ENCODE measurements around the gene TBC1D22A. TPM values are rescaled to one million over a fixed set of nuclear protein-coding genes. Genes with fewer than 3 reads are reported as not detected.

Gene TBC1D22A
- total and polyA plus RNA-seq, 9 donors = 12.5 to 25.6 (median 18.5) TPM

GRCh38 chr22:47171441-47172221, 409.2 kb downstream of the TBC1D22A start:
- no peak overlapping the region for H3K27ac ChIP-seq
- no peaks in the 10 kb centered on the region for H3K27me3 ChIP-seq
- H3K36me3 ChIP-seq = no peaks in the 10 kb centered on the region
- H3K9me3 ChIP-seq = no peaks in the 10 kb centered on the region
- intact Hi-C loops (cut with DNase I) = no loop called here
- 90 to 92% (median 91%) methylated on average over 19 to 20 of the region's 20 CpGs for WGBS, 3 donors
- peaks cover 11% of the 10 kb centered on the region for H3K4me1 ChIP-seq (ENCODE audit: insufficient read depth)
- H3K4me3 ChIP-seq = no peak overlapping the region
- DNase-seq = peak in 4 of 5 donors; percentile 11 to 36 (median 17)
- TF ChIP-seq POLR2A (IDR thresholded peaks at IDR 0.05) (no peak), CTCF (IDR thresholded peaks at IDR 0.05) (no peak), EP300 (IDR thresholded peaks at IDR 0.05) (no peak)

GRCh38 chr22:47172771-47173534, 410.5 kb downstream of the TBC1D22A start:
- DNase-seq = peak in 4 of 5 donors; percentile 3 to 22 (median 14)
- Histone ChIP-seq H3K4me1 (ENCODE audit: insufficient read depth) (peaks cover 11% of the 10 kb centered on the region), H3K9me3 (no peaks in the 10 kb centered on the region), H3K27me3 (no peaks in the 10 kb centered on the region), H3K4me3 (no peak overlapping the region), H3K27ac (no peak overlapping the region), H3K36me3 (no peaks in the 10 kb centered on the region)
- intact Hi-C loops (cut with DNase I) = no loop called here
- TF ChIP-seq POLR2A (IDR thresholded peaks at IDR 0.05) = no peak
- TF ChIP-seq CTCF (IDR thresholded peaks at IDR 0.05) = no peak
- no peak for TF ChIP-seq EP300 (IDR thresholded peaks at IDR 0.05)
- 90 to 93% (median 91%) methylated on average over 20 to 21 of the region's 21 CpGs for WGBS, 3 donors

GRCh38 chr22:47173535-47174021, 411.1 kb downstream of the TBC1D22A start:
- intact Hi-C loops (cut with DNase I) = no loop called here
- Histone ChIP-seq H3K4me3 (no peak overlapping the region), H3K27ac (no peak overlapping the region), H3K9me3 (no peaks in the 10 kb centered on the region), H3K36me3 (no peaks in the 10 kb centered on the region), H3K27me3 (no peaks in the 10 kb centered on the region), H3K4me1 (ENCODE audit: insufficient read depth) (peaks cover 11% of the 10 kb centered on the region)
- 87 to 97% (median 96%) methylated on average over 15 to 17 of the region's 17 CpGs for WGBS, 3 donors
- TF ChIP-seq EP300 (IDR thresholded peaks at IDR 0.05) (no peak), POLR2A (IDR thresholded peaks at IDR 0.05) (no peak), CTCF (IDR thresholded peaks at IDR 0.05) (no peak)
- DNase-seq = peak in 3 of 5 donors; percentile 1 to 30 (median 6)

GRCh38 chr22:47174096-47174495, 411.6 kb downstream of the TBC1D22A start:
- WGBS, 3 donors = 90 to 96% (median 95%) methylated on average over 20 to 21 of the region's 21 CpGs
- Histone ChIP-seq H3K27ac (no peak overlapping the region), H3K36me3 (no peaks in the 10 kb centered on the region)

More at GRCh38 chr22:47174096-47174495, 411.6 kb downstream of the TBC1D22A start:
- intact Hi-C loops (cut with DNase I) = no loop called here
- DNase-seq = peak in 2 of 5 donors; percentile 16 to 31
- TF ChIP-seq CTCF (IDR thresholded peaks at IDR 0.05) (no peak), POLR2A (IDR thresholded peaks at IDR 0.05) (no peak), EP300 (IDR thresholded peaks at IDR 0.05) (no peak)
- Histone ChIP-seq H3K4me3 (no peak overlapping the region), H3K4me1 (ENCODE audit: insufficient read depth) (peaks cover 11% of the 10 kb centered on the region), H3K9me3 (no peaks in the 10 kb centered on the region), H3K27me3 (no peaks in the 10 kb centered on the region)

All from ovary (tissue), 9 donors.